Astrocyte (in vitro differentiated cells and primary cell): ENCODE measurements around the gene CRLF2.

Experiments used
- CTCF ChIP-seq: IDR thresholded peaks from 2 replicates; pipeline ENCODE4 v1.5.1; 2011; ENCODE audit warnings: low read depth, mild to moderate bottlenecking, inconsistent platforms, low read length, moderate library complexity; ENCODE audit not compliant: insufficient read depth
- EZH2 ChIP-seq: IDR thresholded peaks from 2 replicates; pipeline ENCODE4 v1.6.1; 2012; ENCODE audit warnings: mild to moderate bottlenecking, low read length, inconsistent platforms; ENCODE audit not compliant: insufficient read depth

GRCh38 chrX:1210844-1211243 lies 1.6 kb downstream of the CRLF2 start:
- no peak for TF ChIP-seq CTCF
- no peak for TF ChIP-seq EZH2
